Measurements from ENCODE around the gene REC8. TPM values are rescaled to one million over a fixed set of nuclear protein-coding genes. Genes with fewer than 3 reads are reported as not detected.

The REC8 gene
- total and polyA plus RNA-seq, 2 of the 13 experiments (the other 11 are each of a cell fraction or from before 2014, with no cell fraction given): 3.4 to 14.7 TPM

GRCh38 chr14:24195186-24196070, 23.5 kb downstream of the REC8 start, which contains the start of gene TM9SF1 (continued):
- TF ChIP-seq, protein P1, sequence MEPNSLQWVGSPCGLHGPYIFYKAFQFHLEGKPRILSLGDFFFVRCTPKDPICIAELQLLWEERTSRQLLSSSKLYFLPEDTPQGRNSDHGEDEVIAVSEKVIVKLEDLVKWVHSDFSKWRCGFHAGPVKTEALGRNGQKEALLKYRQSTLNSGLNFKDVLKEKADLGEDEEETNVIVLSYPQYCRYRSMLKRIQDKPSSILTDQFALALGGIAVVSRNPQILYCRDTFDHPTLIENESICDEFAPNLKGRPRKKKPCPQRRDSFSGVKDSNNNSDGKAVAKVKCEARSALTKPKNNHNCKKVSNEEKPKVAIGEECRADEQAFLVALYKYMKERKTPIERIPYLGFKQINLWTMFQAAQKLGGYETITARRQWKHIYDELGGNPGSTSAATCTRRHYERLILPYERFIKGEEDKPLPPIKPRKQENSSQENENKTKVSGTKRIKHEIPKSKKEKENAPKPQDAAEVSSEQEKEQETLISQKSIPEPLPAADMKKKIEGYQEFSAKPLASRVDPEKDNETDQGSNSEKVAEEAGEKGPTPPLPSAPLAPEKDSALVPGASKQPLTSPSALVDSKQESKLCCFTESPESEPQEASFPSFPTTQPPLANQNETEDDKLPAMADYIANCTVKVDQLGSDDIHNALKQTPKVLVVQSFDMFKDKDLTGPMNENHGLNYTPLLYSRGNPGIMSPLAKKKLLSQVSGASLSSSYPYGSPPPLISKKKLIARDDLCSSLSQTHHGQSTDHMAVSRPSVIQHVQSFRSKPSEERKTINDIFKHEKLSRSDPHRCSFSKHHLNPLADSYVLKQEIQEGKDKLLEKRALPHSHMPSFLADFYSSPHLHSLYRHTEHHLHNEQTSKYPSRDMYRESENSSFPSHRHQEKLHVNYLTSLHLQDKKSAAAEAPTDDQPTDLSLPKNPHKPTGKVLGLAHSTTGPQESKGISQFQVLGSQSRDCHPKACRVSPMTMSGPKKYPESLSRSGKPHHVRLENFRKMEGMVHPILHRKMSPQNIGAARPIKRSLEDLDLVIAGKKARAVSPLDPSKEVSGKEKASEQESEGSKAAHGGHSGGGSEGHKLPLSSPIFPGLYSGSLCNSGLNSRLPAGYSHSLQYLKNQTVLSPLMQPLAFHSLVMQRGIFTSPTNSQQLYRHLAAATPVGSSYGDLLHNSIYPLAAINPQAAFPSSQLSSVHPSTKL (CRISPR knock-in tag; IDR thresholded peaks at IDR 0.05): peak; percentile 75
- TF ChIP-seq THAP7 (CRISPR knock-in tag; IDR thresholded peaks at IDR 0.05): peak; percentile 97
- peak; percentile 99 for TF ChIP-seq KAT8 (CRISPR knock-in tag; IDR thresholded peaks at IDR 0.05)
- TF ChIP-seq TBX2 (CRISPR knock-in tag; IDR thresholded peaks at IDR 0.05; ENCODE audit: borderline replicate concordance): peak; percentile 99
- no peak for TF ChIP-seq ZC3H13 (CRISPR knock-in tag; IDR thresholded peaks at IDR 0.05)
- TF ChIP-seq CBX2 (IDR thresholded peaks at IDR 0.05; ENCODE audit: low read depth, low read length): no peak
- TF ChIP-seq CBX2 (CRISPR knock-in tag; IDR thresholded peaks at IDR 0.05; ENCODE audit: low read depth): 0 out of 2 replicates have a peak, but pooled peaks have one; percentile 93
- TF ChIP-seq KLF6 (CRISPR knock-in tag; IDR thresholded peaks at IDR 0.05): peak; percentile 99
- no peak for TF ChIP-seq CEBPG (CRISPR knock-in tag; IDR thresholded peaks at IDR 0.05)
- TF ChIP-seq ATF6 (CRISPR knock-in tag; conservative IDR thresholded peaks at IDR 0.05): no peak; the same call in 1 of the 2 replicates
- peak; percentile 97 for TF ChIP-seq ZSCAN29 (CRISPR knock-in tag; conservative IDR thresholded peaks at IDR 0.05)
- TF ChIP-seq ZNF235 (CRISPR knock-in tag; IDR thresholded peaks at IDR 0.05; ENCODE audit: borderline replicate concordance): peak; percentile 98
- TF ChIP-seq, protein P2, sequence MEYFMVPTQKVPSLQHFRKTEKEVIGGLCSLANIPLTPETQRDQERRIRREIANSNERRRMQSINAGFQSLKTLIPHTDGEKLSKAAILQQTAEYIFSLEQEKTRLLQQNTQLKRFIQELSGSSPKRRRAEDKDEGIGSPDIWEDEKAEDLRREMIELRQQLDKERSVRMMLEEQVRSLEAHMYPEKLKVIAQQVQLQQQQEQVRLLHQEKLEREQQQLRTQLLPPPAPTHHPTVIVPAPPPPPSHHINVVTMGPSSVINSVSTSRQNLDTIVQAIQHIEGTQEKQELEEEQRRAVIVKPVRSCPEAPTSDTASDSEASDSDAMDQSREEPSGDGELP (IDR thresholded peaks at IDR 0.05; ENCODE audit: borderline replicate concordance, low read depth): peak; percentile 66; the same call in 1 of the 2 replicates
- peak; percentile 79 for TF ChIP-seq SIN3B (IDR thresholded peaks at IDR 0.05; ENCODE audit: low read length)
- peak; percentile 95 for TF ChIP-seq ZNF556 (CRISPR knock-in tag; IDR thresholded peaks at IDR 0.05; ENCODE audit: borderline replicate concordance)
- TF ChIP-seq ZSCAN25 (CRISPR knock-in tag; IDR thresholded peaks at IDR 0.05): peak; percentile 81
- TF ChIP-seq CENPT (CRISPR knock-in tag; IDR thresholded peaks at IDR 0.05; ENCODE audit: low read depth): peak; percentile 95; the same call in 1 of the 2 replicates
- TF ChIP-seq, protein P3, sequence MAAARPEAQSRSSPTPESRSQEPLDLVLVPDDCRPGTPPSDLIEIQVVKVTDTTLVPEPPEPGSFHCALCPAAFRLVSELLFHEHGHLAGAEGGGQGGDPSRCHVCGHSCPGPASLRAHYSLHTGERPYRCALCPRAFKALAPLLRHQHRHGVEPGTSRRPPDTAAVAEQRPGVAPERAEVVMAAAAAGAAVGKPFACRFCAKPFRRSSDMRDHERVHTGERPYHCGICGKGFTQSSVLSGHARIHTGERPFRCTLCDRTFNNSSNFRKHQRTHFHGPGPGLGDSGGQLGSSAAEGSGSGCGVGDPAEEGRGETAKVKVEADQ (CRISPR knock-in tag; IDR thresholded peaks at IDR 0.05; ENCODE audit: borderline replicate concordance): peak; percentile 100
- TF ChIP-seq TCF7 (IDR thresholded peaks at IDR 0.05; ENCODE audit: low read depth): no peak
- TF ChIP-seq ZNF430 (CRISPR knock-in tag; IDR thresholded peaks at IDR 0.05): peak; percentile 98
- TF ChIP-seq ZNF644 (CRISPR knock-in tag; IDR thresholded peaks at IDR 0.05; ENCODE audit: low read depth): no peak; the same call in 1 of the 2 replicates
- TF ChIP-seq ESRRA (CRISPR knock-in tag; IDR thresholded peaks at IDR 0.05; ENCODE audit: low read depth): peak; percentile 95

Measured in HepG2 (cell line).